HEK293 (cell line): ENCODE measurements around the gene SLC39A13.

Source experiments
- CTCF ChIA-PET: fragments of 350-600 bp; formaldehyde crosslinking; extraction: SDS; loops from one replicate; lab custom pipeline; 2021; ENCODE audit warnings: antibody characterized with exemption; lab: Yijun Ruan, JAX
- POLR2A ChIA-PET: fragments of 300-600 bp; formaldehyde crosslinking; extraction: SDS; loops from one replicate; lab custom pipeline; 2020; ENCODE audit warnings: antibody characterized with exemption, inconsistent platforms; lab: Yijun Ruan, JAX
- H3K27ac ChIP-seq: fragments of 200-500 bp; sonication (Bioruptor generic); 2 replicates; pipeline ENCODE4 v1.5.1; 2014; ENCODE audit warnings: low read depth, low read length, control low read depth, inconsistent platforms; ENCODE audit errors: extremely low read depth
- H3K36me3 ChIP-seq, 2 experiments: fragments of 200-500 bp in 1 of 2; sonication (Bioruptor generic) in 1 of 2; 1 replicate in 1 of 2; 2 replicates in 1 of 2; pipeline ENCODE4 v1.5.1; 2014 to 2017; ENCODE audit warnings: inconsistent platforms in 2 of 2, low read length in 2 of 2; ENCODE audit not compliant: control insufficient read depth in 2 of 2, insufficient read depth in 1 of 2
- H3K4me1 ChIP-seq: fragments of 200-500 bp; sonication (Bioruptor generic); 2 replicates; pipeline ENCODE4 v1.5.1; 2014; ENCODE audit warnings: mild to moderate bottlenecking, low read length, inconsistent platforms; ENCODE audit not compliant: control insufficient read depth, insufficient read depth
- H3K4me3 ChIP-seq: 2 replicates; pipeline ENCODE4 v1.5.1; 2011; ENCODE audit warnings: low read depth, mild to moderate bottlenecking, control low read depth, low read length, moderate library complexity
- H3K9me3 ChIP-seq: fragments of 200-500 bp; sonication (Bioruptor generic); 2 replicates; pipeline ENCODE4 v1.5.1; 2014; ENCODE audit warnings: low read depth, low read length, inconsistent platforms; ENCODE audit not compliant: control insufficient read depth, insufficient read depth
- EGR2 ChIP-seq: fragments of 450-650 bp; formaldehyde crosslinking; IDR thresholded peaks from 2 replicates; pipeline ENCODE4 v1.5.1; 2016; ENCODE audit warnings: low read depth, missing biosample characterization, missing genetic modification characterization
- GFI1B ChIP-seq: fragments of 450-650 bp; formaldehyde crosslinking; IDR thresholded peaks from 2 replicates; pipeline ENCODE4 v1.5.1; 2016; ENCODE audit warnings: missing biosample characterization, missing genetic modification characterization
- GLIS2 ChIP-seq: fragments of 450-650 bp; formaldehyde crosslinking; IDR thresholded peaks from 2 replicates; pipeline ENCODE4 v1.5.1; 2016; ENCODE audit warnings: missing biosample characterization, missing genetic modification characterization
- SALL2 ChIP-seq: fragments of 450-650 bp; formaldehyde crosslinking; IDR thresholded peaks from 2 replicates; pipeline ENCODE4 v1.5.0; 2017; ENCODE audit warnings: missing biosample characterization, mild to moderate bottlenecking, missing genetic modification characterization, borderline replicate concordance
- YY2 ChIP-seq: fragments of 450-650 bp; formaldehyde crosslinking; IDR thresholded peaks from 2 replicates; pipeline ENCODE4 v1.5.1; 2016; ENCODE audit warnings: missing biosample characterization, missing genetic modification characterization
- ZBTB48 ChIP-seq: fragments of 450-650 bp; formaldehyde crosslinking; IDR thresholded peaks from 2 replicates; pipeline ENCODE4 v1.5.1; 2016; ENCODE audit warnings: missing biosample characterization, missing genetic modification characterization
- ZNF114 ChIP-seq: fragments of 450-650 bp; formaldehyde crosslinking; IDR thresholded peaks from 2 replicates; pipeline ENCODE4 v1.5.0; 2017; ENCODE audit warnings: missing biosample characterization, missing genetic modification characterization
- ZNF184 ChIP-seq: fragments of 450-650 bp; IDR thresholded peaks from 2 replicates; pipeline ENCODE4 v1.5.1; 2018; ENCODE audit warnings: missing biosample characterization, mild to moderate bottlenecking, missing genetic modification characterization
- ZNF239 ChIP-seq: fragments of 450-650 bp; formaldehyde crosslinking; IDR thresholded peaks from 2 replicates; pipeline ENCODE4 v1.5.1; 2016; ENCODE audit warnings: missing biosample characterization, missing genetic modification characterization
- ZNF248 ChIP-seq: fragments of 450-650 bp; formaldehyde crosslinking; IDR thresholded peaks from 2 replicates; pipeline ENCODE4 v1.5.1; 2017; ENCODE audit warnings: missing biosample characterization, missing genetic modification characterization
- ZNF311 ChIP-seq: fragments of 450-650 bp; formaldehyde crosslinking; IDR thresholded peaks from 2 replicates; pipeline ENCODE4 v1.5.1; 2017; ENCODE audit warnings: missing biosample characterization, missing genetic modification characterization, borderline replicate concordance
- ZNF335 ChIP-seq: fragments of 450-650 bp; formaldehyde crosslinking; conservative IDR thresholded peaks from 2 replicates; pipeline ENCODE4 v1.5.1; 2016; ENCODE audit warnings: missing biosample characterization, missing genetic modification characterization
- ZNF366 ChIP-seq: fragments of 450-650 bp; formaldehyde crosslinking; conservative IDR thresholded peaks from 2 replicates; pipeline ENCODE4 v1.5.1; 2016; ENCODE audit warnings: missing biosample characterization, missing genetic modification characterization
- ZNF404 ChIP-seq: fragments of 450-650 bp; formaldehyde crosslinking; IDR thresholded peaks from 2 replicates; pipeline ENCODE4 v1.5.1; 2017; ENCODE audit warnings: missing biosample characterization, missing genetic modification characterization
- ZNF433 ChIP-seq: fragments of 450-650 bp; formaldehyde crosslinking; IDR thresholded peaks from 2 replicates; pipeline ENCODE4 v1.5.1; 2016; ENCODE audit warnings: missing biosample characterization, missing genetic modification characterization, low read depth
- ZNF585B ChIP-seq: fragments of 450-650 bp; formaldehyde crosslinking; IDR thresholded peaks from 2 replicates; pipeline ENCODE4 v1.5.1; 2016; ENCODE audit warnings: missing biosample characterization, missing genetic modification characterization
- ZNF626 ChIP-seq: fragments of 450-650 bp; sonication (Bioruptor Pico); formaldehyde crosslinking; IDR thresholded peaks from 2 replicates; pipeline ENCODE4 v1.5.1; 2018; ENCODE audit warnings: missing biosample characterization, missing genetic modification characterization, inconsistent platforms
- ZNF776 ChIP-seq: fragments of 450-650 bp; formaldehyde crosslinking; IDR thresholded peaks from 2 replicates; pipeline ENCODE4 v1.5.0; 2017; ENCODE audit warnings: missing biosample characterization, missing genetic modification characterization, borderline replicate concordance
- ZNF791 ChIP-seq: fragments of 450-650 bp; formaldehyde crosslinking; IDR thresholded peaks from 2 replicates; pipeline ENCODE4 v1.5.1; 2016; ENCODE audit warnings: missing biosample characterization, missing genetic modification characterization
- ZNF792 ChIP-seq: fragments of 450-650 bp; formaldehyde crosslinking; IDR thresholded peaks from 2 replicates; pipeline ENCODE4 v1.5.1; 2016; ENCODE audit warnings: missing biosample characterization, missing genetic modification characterization
- TF ChIP-seq, protein P1 (sequence below): sonication (generic); formaldehyde crosslinking; IDR thresholded peaks from 2 replicates; pipeline ENCODE4 v1.8.1; 2022; ENCODE audit warnings: mild to moderate bottlenecking, moderate library complexity, missing genetic modification reagents
- TF ChIP-seq, protein P2 (sequence below): fragments of 450-650 bp; formaldehyde crosslinking; IDR thresholded peaks from 2 replicates; pipeline ENCODE4 v1.5.1; 2017; ENCODE audit warnings: missing biosample characterization, missing genetic modification characterization
- TF ChIP-seq, protein P3 (sequence below): fragments of 450-650 bp; formaldehyde crosslinking; IDR thresholded peaks from 2 replicates; pipeline ENCODE4 v1.5.1; 2016; ENCODE audit warnings: missing biosample characterization, missing genetic modification characterization

Gene SLC39A13

GRCh38 chr11:47403571-47403970, 4.8 kb upstream of the SLC39A13 start:
- H3K36me3 ChIP-seq, result no peaks in the 10 kb centered on the region
- no peak overlapping the region for H3K4me3 ChIP-seq
- no peak overlapping the region for H3K27ac ChIP-seq
- TF ChIP-seq ZNF626 (tag by site-specific recombination) (no peak), ZNF791 (tag by site-specific recombination) (no peak), ZNF404 (tag by site-specific recombination) (no peak), GFI1B (no peak), ZNF311 (tag by site-specific recombination) (no peak), ZNF239 (no peak), GLIS2 (no peak), ZNF585B (tag by site-specific recombination) (no peak), ZNF792 (no peak), ZNF433 (tag by site-specific recombination) (no peak), ZBTB48 (no peak), YY2 (tag by site-specific recombination) (no peak), ZNF184 (tag by site-specific recombination) (no peak), EGR2 (tag by site-specific recombination) (no peak), ZNF366 (tag by site-specific recombination) (no peak), SALL2 (tag by site-specific recombination) (no peak)
- TF ChIP-seq, protein P1, sequence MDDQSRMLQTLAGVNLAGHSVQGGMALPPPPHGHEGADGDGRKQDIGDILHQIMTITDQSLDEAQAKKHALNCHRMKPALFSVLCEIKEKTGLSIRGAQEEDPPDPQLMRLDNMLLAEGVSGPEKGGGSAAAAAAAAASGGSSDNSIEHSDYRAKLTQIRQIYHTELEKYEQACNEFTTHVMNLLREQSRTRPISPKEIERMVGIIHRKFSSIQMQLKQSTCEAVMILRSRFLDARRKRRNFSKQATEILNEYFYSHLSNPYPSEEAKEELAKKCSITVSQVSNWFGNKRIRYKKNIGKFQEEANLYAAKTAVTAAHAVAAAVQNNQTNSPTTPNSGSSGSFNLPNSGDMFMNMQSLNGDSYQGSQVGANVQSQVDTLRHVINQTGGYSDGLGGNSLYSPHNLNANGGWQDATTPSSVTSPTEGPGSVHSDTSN (CRISPR knock-in tag), result no peak
- TF ChIP-seq, protein P2, sequence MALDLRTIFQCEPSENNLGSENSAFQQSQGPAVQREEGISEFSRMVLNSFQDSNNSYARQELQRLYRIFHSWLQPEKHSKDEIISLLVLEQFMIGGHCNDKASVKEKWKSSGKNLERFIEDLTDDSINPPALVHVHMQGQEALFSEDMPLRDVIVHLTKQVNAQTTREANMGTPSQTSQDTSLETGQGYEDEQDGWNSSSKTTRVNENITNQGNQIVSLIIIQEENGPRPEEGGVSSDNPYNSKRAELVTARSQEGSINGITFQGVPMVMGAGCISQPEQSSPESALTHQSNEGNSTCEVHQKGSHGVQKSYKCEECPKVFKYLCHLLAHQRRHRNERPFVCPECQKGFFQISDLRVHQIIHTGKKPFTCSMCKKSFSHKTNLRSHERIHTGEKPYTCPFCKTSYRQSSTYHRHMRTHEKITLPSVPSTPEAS (tag by site-specific recombination), result no peak
- TF ChIP-seq, protein P3, sequence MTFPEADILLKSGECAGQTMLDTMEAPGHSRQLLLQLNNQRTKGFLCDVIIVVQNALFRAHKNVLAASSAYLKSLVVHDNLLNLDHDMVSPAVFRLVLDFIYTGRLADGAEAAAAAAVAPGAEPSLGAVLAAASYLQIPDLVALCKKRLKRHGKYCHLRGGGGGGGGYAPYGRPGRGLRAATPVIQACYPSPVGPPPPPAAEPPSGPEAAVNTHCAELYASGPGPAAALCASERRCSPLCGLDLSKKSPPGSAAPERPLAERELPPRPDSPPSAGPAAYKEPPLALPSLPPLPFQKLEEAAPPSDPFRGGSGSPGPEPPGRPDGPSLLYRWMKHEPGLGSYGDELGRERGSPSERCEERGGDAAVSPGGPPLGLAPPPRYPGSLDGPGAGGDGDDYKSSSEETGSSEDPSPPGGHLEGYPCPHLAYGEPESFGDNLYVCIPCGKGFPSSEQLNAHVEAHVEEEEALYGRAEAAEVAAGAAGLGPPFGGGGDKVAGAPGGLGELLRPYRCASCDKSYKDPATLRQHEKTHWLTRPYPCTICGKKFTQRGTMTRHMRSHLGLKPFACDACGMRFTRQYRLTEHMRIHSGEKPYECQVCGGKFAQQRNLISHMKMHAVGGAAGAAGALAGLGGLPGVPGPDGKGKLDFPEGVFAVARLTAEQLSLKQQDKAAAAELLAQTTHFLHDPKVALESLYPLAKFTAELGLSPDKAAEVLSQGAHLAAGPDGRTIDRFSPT, result no peak
- no peaks in the 10 kb centered on the region for H3K9me3 ChIP-seq
- ChIA-PET CTCF (interaction anchor here (0.6 to 2.4 kb wide), 3 partner anchors 23 to 132 kb away, joined by 3 to 23 read pairs (median 5); partner anchors contain the start of gene PSMC3), POLR2A (no interaction called here)
- H3K4me1 ChIP-seq, result no peaks in the 10 kb centered on the region; the same call in 1 of the 2 replicates

- TF ChIP-seq ZNF248 (tag by site-specific recombination) (no peak), ZNF114 (tag by site-specific recombination) (no peak), YY2 (tag by site-specific recombination) (no peak), ZNF335 (tag by site-specific recombination) (peak; percentile 41), ZNF776 (tag by site-specific recombination) (no peak)
- Histone ChIP-seq H3K36me3 (peaks cover 0 to 21% of the 10 kb centered on the region in 2 experiments; a peak in 1 of 3 replicates), H3K4me3 (peak overlapping the region; percentile 45), H3K27ac (peak overlapping the region; percentile 82), H3K4me1 (no peaks in the 10 kb centered on the region), H3K9me3 (no peaks in the 10 kb centered on the region)
- ChIA-PET POLR2A (interaction anchor here (1.2 to 6.0 kb wide), 3 partner anchors 7 to 33 kb away, joined by 3 to 37 read pairs (median 7); partner anchors contain the start of gene PSMC3), CTCF (interaction anchor here (0.6 to 1.4 kb wide), 8 partner anchors 8 to 1159 kb away, joined by 3 to 12 read pairs (median 3); partner anchors contain the start of genes ACP2, KBTBD4, MADD and NDUFS3)
Measured at GRCh38 chr11:47406896-47407745, 1.3 kb upstream of the SLC39A13 start.
